GM19468 (cell line): ENCODE data around the gene FHDC1.
"Not testable (repeated sequence)": the region's sequence is repeated elsewhere in the genome, so short reads cannot be mapped to it uniquely, and the experiment has no call there.

Experiments used
- ATAC-seq: cut with Tn5 transposase; IDR thresholded peaks from one replicate; pipeline ENCODE4 v1.9.1; 2021; ENCODE audit warnings: mild to moderate bottlenecking, moderate library complexity, moderate number of reproducible peaks; ENCODE audit not compliant: unreplicated experiment; ENCODE audit errors: extremely low read depth

Gene FHDC1

GRCh38 chr4:152935631-152936445, at the start of gene FHDC1:
Gene FHDC1, plus strand, starts transcription at chr4:152936323. Its CDS starts 6,735 bp downstream, at chr4:152943058.
- ATAC-seq, result no peak

- no peak for ATAC-seq
Measured at GRCh38 chr4:152887981-152888380, 48.1 kb upstream of the FHDC1 start.

GRCh38 chr4:152892974-152893373, 43.1 kb upstream of the FHDC1 start:
- no peak for ATAC-seq

GRCh38 chr4:152894673-152895072, 41.5 kb upstream of the FHDC1 start:
- no peak for ATAC-seq

GRCh38 chr4:152896811-152897210, 39.3 kb upstream of the FHDC1 start:
- no peak for ATAC-seq

- not testable (repeated sequence) for ATAC-seq
Measured at GRCh38 chr4:152898133-152898532, 38.0 kb upstream of the FHDC1 start.

GRCh38 chr4:152898606-152899005, 37.5 kb upstream of the FHDC1 start:
- no peak for ATAC-seq

- ATAC-seq, result no peak
Measured at GRCh38 chr4:152900395-152900794, 35.7 kb upstream of the FHDC1 start.

GRCh38 chr4:152901205-152901604, 34.9 kb upstream of the FHDC1 start:
- no peak for ATAC-seq

GRCh38 chr4:152903658-152904057, 32.5 kb upstream of the FHDC1 start:
- ATAC-seq, result no peak

GRCh38 chr4:152909901-152910300, 26.2 kb upstream of the FHDC1 start:
- no peak for ATAC-seq

GRCh38 chr4:152910521-152910920, 25.6 kb upstream of the FHDC1 start:
- no peak for ATAC-seq

GRCh38 chr4:152917543-152918395, 18.4 kb upstream of the FHDC1 start:
- ATAC-seq, result no peak

- ATAC-seq, result no peak
Measured at GRCh38 chr4:152919826-152920225, 16.3 kb upstream of the FHDC1 start.

GRCh38 chr4:152920768-152921167, 15.4 kb upstream of the FHDC1 start:
- ATAC-seq, result no peak

GRCh38 chr4:152921284-152921683, 14.8 kb upstream of the FHDC1 start:
- no peak for ATAC-seq

GRCh38 chr4:152925851-152926250, 10.3 kb upstream of the FHDC1 start:
- ATAC-seq, result no peak

GRCh38 chr4:152926959-152927358, 9.2 kb upstream of the FHDC1 start:
- no peak for ATAC-seq

GRCh38 chr4:152927737-152928136, 8.4 kb upstream of the FHDC1 start:
- ATAC-seq, result no peak

- no peak for ATAC-seq
Measured at GRCh38 chr4:152928286-152928685, 7.8 kb upstream of the FHDC1 start.

- no peak for ATAC-seq
Measured at GRCh38 chr4:152929888-152930287, 6.2 kb upstream of the FHDC1 start.
